DMS153 (cell line): ENCODE measurements around the gene ICE2.
A peak's percentile ranks its signal among the peaks of the same experiment; 100 is the strongest.

Experiments
- DNase-seq: peaks from one replicate; lab custom pipeline; 2025; lab: John Stamatoyannopoulos, UW

ICE2 gene

GRCh38 chr15:60478566-60479360, at the start of gene ICE2:
Gene ICE2 (minus strand): TSS chr15:60479142. CDS start chr15:60477977, 1,165 bp downstream.
- peak; percentile 70 for DNase-seq

- no peak for DNase-seq
Observed at GRCh38 chr15:60528530-60528929, 49.6 kb upstream of the ICE2 start.

- DNase-seq, result no peak
Observed at GRCh38 chr15:60527456-60527855, 48.5 kb upstream of the ICE2 start.

- DNase-seq, result peak; percentile 3
Observed at GRCh38 chr15:60526127-60526616, 47.2 kb upstream of the ICE2 start.

- no peak for DNase-seq
Observed at GRCh38 chr15:60525341-60526039, 46.5 kb upstream of the ICE2 start.

GRCh38 chr15:60523056-60523455, 44.1 kb upstream of the ICE2 start:
- no peak for DNase-seq

- peak; percentile 13 for DNase-seq
Observed at GRCh38 chr15:60520825-60521368, 42.0 kb upstream of the ICE2 start.

- no peak for DNase-seq
Observed at GRCh38 chr15:60520013-60520824, 41.3 kb upstream of the ICE2 start.

GRCh38 chr15:60519218-60519617, 40.3 kb upstream of the ICE2 start:
- no peak for DNase-seq

GRCh38 chr15:60518511-60518910, 39.6 kb upstream of the ICE2 start:
- DNase-seq, result no peak

- no peak for DNase-seq
Observed at GRCh38 chr15:60514261-60514881, 35.4 kb upstream of the ICE2 start.

GRCh38 chr15:60513676-60514075, 34.7 kb upstream of the ICE2 start:
- DNase-seq, result no peak

- no peak for DNase-seq
Observed at GRCh38 chr15:60512937-60513336, 34.0 kb upstream of the ICE2 start.

GRCh38 chr15:60511351-60512031, 32.5 kb upstream of the ICE2 start:
- DNase-seq, result no peak

GRCh38 chr15:60510006-60510405, 31.1 kb upstream of the ICE2 start:
- DNase-seq, result no peak

GRCh38 chr15:60509470-60509869, 30.5 kb upstream of the ICE2 start:
- no peak for DNase-seq

GRCh38 chr15:60508442-60508841, 29.5 kb upstream of the ICE2 start:
- DNase-seq, result no peak

- peak; percentile 2 for DNase-seq
Observed at GRCh38 chr15:60507596-60508424, 28.9 kb upstream of the ICE2 start.

GRCh38 chr15:60496853-60497252, 17.9 kb upstream of the ICE2 start:
- DNase-seq, result no peak

- DNase-seq, result no peak
Observed at GRCh38 chr15:60494108-60494507, 15.2 kb upstream of the ICE2 start.
